GM19239 (cell line): Measurements from ENCODE around the gene NLRP14.

Experiments
- DNase-seq: peaks from one replicate; pipeline ENCODE4 v3.0.0; 2011; ENCODE audit warnings: low spot score; ENCODE audit not compliant: insufficient read length
- FAIRE-seq: peaks from 2 replicates; lab custom pipeline; 2011; peaks lifted over from hg19 to GRCh38; lab: Jason Lieb, UNC

Gene NLRP14

DNA sequence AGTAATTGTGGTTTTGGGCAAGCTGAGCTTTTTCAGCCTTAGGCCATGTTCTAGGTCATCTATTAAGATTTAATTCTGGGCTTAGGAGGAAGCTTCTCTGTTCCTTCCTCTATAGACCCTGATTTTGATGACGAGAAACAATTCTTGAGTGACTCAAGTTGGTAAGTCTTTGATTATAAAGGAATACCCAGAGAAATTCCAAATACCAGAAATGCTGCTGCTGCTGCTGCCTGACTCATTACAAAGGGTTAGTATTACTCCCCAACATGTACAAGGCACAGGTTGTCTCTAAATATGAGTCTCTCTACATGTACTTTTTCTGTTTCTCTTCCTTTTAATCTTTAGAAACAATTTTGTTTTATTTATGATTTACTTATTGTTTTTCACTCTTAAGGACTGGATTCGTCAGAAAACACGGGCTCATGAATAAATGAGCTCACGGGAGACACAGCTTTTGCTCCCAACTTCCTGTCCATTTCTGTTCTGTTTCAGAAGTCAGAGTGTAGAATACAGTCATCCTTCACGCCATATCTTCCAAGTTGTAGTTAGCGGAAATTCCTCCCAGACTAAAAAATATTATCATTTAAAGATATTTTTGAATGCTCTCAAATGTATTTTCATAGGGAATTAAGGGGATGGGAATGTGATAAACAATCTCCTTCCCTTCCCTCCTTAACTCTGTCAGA, 36.7 kb downstream of the NLRP14 start:
- DNase-seq (no peak), FAIRE-seq (no peak)

DNA sequence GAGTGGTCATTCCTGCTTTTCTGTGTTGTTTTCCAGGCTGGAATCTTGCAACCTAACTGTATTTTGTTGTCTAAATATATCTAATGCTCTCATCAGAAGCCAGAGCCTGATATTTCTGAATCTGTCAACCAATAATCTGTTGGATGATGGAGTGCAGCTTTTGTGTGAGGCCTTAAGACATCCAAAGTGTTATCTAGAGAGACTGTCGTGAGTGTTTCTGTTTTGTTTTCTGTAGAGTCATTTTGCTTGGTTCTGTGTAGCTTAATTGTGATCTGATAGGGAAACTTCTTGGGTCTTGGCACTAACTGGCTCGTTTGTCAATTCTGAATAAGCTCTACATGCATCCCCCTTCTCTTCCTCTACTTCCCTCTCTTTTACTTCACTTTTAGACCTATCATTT, 37.4 kb downstream of the NLRP14 start:
- DNase-seq (no peak), FAIRE-seq (no peak)

DNA sequence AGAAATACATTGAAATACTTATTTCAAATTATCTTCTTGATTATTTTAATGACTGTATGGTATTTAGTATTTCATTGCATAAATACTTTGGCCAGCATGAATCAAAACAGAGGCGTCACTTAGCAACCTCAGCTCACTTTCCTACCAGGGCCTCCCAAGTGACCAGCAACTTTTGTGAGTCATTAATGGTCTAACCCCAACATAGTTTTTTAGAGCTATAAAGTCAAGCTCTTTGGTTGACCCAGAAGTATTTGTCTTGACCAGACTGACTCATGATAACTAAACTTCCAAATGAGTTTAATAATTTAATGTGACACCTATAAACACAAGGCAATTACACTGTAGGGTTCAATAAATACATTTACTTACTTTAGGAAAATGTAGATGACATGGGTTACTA, 40.6 kb downstream of the NLRP14 start:
- FAIRE-seq: no peak
- no peak for DNase-seq

DNA sequence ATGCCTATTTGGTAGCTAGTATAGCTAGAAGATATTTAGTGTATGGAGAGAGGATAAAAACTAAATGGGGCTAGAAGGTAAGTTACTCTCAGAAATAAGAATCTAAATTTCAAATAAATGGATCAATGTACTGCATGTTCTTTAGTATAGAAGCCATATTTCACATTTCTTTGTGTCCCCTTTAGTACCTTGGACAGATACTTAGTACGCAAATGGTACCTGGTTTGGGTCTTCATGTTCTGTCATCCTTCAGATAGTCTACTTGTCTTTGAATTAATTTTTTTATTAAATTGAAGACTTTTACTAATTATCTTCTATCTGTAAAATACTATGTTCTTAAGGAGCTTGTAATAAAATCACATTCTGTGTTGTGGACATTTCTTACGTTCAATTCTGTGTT, 42.3 kb downstream of the NLRP14 start:
- DNase-seq (no peak), FAIRE-seq (no peak)

DNA sequence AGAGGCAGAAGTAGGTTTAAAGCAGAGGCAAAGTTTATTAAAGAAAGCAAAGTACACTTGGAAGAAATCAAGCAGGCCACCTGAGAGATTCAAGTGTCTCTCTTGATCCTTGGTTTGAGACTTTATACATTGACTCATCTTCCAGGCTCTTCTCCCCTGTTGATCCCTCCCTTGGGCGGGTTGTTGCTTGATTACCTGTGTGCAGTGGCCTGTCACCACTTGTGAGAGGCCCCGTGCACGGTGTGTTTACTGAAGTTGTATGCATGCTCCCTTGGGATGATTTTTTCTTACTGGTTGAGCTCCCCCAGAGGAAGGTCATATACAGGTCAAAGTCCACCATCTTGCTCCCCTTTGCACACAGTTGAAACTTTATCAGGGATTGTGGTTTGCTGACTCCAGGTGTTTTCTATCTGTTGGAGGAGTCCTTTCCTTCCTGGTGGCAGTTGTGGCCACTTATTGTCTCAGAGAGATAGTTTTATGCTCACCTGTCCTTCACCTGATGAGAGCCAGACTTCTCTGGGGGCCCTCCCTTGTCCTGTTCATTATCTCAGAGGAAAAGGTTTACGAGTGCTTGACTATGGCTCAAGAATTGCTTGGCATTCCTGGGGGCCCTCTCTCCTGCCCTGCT, 52.2 kb downstream of the NLRP14 start:
- DNase-seq (no peak), FAIRE-seq (no peak)

DNA sequence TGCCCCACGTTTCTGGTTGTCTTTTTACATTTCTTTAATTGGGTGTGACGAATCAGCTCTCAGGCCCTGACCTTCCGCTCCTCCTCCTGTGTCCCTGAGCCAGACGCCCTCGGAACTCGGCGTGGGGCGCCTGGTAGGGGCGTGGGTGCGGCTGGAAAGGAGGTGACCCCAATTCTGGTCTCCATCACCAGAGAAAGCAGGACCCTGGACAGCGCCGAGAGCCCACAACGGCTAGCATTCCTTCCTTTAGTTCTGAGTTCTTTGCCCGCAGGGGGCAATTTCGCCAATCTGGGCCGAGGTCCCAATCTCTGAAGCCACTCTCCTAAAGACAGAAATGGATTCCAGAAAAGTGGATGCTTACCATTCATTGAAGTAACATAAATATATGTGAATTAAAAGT, 56.8 kb downstream of the NLRP14 start:
- DNase-seq (no peak), FAIRE-seq (no peak)

DNA sequence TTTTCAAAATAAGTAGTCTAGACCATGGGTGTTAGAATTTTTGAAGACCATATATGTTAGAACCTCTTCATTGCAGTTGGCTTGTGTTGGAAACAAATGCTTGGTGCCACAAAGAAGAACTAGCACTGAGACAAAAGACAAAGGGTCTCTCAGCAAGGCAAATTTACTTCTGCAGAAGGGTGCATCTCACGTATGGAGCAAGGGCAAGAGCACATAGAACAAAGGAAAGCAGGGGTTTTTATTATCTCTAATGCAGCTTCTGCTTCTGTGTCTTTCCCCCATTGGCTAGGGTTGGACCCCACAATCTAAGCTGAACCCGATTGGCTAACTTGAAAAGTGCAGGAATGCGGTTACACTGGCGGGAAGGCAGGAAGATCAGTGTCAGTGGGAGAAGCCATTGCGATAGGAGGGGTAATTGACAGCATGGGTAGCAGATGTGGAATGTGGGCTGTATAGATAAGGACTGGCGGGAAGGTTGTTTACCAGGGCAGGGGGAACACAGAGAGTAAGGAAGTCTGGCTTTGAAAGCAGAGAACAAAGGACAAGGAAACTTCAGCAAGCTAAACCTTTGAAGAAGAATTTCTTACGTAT, 59.4 kb downstream of the NLRP14 start:
- DNase-seq: no peak
- FAIRE-seq: no peak

DNA sequence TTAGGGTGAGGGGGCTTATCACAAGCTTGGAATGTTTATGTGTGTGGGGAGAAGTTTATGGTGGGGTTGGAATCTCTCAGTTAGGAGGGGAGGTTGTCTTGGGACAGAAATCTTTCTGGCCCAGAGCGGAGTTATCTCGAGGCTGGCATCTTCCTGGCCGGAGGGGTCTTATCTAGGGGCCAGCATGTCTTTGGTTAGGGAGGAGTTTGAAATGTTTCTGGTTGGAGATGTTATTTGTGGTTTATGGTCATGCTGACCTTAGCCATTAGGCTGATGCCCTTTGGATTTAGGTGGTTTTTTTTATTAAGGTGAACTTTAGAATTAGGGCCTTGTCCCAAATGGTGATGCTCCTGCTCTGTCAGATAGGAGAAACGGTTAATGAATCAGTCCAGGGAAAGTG, 60.6 kb downstream of the NLRP14 start:
- no peak for DNase-seq
- FAIRE-seq: no peak

DNA sequence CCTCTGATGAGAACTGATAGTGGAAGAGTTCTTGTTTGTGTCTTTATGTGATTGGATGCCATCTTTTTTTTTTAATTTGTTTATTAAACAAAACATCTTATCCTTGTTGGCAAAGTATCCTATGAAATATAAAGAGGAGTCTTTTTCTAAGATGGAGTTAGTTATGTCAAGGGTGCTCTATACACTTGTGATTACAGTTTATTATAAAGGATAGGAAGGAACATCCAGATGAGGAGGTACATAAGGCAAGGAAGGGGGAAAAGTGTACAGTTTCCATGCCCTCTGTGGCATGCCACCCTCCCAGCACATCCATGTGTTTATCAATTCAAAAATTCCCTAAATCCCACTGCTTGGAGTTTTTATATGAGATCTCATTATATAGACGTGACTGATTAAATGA, 61.2 kb downstream of the NLRP14 start:
- FAIRE-seq (no peak), DNase-seq (no peak)

DNA sequence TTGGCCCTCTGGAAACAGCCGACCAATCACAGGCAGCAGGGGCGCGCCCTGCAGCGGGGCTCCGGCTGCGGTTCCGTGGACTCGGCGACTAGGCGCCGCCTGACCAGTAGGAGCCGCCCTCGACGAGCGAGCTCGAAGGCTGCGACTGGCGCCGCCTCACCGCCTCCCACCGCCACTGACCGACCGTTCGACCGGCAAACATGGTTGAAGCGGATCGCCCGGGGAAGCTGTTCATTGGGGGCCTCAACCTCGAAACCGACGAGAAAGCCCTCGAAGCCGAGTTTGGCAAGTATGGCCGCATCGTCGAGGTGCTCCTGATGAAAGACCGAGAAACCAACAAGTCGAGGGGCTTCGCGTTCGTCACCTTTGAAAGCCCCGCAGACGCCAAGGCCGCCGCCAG, 68.6 kb downstream of the NLRP14 start, which contains the start of gene RBMXL2:
RBMXL2 (plus strand) TSS at position 78 of the 400 bp plus-strand sequence; CDS start at position 201, 123 bp downstream.
- no peak for DNase-seq

DNA sequence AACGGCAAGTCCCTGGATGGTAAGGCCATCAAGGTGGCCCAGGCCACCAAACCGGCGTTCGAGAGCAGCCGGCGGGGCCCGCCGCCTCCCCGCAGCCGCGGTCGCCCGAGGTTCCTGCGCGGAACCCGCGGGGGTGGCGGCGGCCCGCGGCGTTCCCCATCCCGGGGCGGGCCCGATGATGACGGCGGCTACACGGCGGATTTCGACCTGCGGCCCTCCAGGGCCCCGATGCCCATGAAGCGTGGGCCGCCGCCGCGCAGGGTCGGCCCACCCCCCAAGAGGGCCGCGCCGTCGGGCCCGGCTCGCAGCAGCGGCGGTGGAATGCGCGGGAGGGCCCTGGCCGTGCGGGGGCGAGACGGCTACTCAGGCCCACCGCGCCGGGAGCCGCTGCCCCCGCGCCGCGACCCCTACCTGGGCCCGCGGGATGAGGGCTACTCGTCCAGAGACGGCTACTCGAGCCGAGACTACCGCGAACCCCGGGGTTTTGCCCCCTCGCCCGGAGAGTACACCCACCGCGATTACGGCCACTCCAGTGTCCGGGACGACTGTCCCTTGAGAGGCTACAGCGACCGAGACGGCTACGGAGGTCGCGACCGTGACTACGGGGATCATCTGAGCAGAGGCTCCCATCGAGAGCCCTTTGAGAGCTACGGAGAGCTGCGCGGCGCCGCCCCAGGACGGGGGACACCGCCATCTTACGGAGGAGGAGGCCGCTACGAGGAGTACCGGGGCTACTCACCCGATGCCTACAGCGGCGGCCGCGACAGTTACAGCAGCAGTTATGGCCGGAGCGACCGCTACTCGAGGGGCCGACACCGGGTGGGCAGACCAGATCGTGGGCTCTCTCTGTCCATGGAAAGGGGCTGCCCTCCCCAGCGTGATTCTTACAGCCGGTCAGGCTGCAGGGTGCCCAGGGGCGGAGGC, 69.3 kb downstream of the NLRP14 start:
- no peak for DNase-seq
- FAIRE-seq: no peak

More for the DNA sequence above, 68.6 kb downstream of the NLRP14 start, which contains the start of gene RBMXL2:
- no peak for FAIRE-seq

DNA sequence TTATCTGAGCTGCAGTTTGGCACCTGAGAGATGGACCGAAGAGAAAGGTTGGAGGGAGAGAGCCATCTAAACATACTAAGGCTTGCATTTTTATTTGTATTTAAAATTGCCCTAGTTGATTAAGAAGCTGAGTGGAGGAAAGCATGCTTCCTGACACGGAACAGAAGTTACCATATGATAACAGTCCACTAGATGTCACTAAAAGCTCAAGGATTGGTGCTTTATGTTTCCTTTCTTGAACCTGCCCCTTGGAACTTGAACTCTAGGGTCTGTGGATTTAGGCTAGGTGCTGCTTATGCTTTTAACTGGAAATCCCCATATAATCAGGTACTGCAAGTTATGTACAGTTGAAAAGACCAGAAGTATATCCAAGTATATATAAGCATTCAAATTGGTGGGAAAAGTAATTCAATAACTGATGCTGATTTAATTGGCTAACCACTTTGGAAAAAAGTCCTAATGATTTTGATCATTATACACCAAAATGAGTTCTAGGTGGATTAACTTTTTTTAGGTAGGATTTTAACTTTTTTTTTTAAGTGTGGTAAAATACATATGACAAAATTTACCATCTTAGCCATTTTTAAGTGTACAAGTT, 78.1 kb downstream of the NLRP14 start:
- DNase-seq (peak; percentile 50), FAIRE-seq (peak; percentile 90)

DNA sequence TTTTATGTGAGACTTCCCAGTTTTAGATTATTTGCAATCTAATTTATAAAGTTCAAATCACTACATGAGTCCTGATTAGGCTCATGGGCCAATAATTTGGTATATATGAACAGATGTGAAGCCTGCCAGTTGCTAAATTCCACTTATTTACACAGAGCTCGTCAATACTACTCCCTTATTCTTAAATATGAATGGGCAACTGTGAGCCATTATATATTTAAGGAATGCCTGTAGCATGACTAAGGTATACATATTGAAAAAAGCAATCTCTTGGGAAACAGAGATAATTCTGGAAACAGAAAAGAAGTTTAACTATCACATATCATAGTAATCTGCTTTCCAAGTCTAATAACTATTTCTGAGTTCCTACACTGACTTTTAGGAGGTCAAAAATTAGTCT, 95.5 kb downstream of the NLRP14 start:
- FAIRE-seq (no peak), DNase-seq (no peak)

DNA sequence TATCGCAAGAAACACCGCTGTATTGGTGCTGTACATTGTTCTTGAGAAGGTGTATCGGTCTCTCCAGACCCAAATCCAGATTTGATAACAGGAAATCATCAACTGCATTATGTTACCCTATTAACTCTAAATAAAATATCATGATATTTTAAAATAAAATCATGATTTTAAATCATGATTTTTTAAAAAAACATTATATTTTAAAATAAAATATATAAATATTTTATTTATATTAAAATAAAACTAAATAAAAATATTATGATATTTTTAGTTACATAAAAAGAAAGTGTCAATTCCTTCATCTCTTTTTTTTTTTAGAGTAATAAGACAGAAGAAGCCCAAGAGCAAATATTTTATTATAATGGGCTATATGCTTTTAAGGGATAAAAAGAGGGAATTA, 96.1 kb downstream of the NLRP14 start:
- DNase-seq (no peak), FAIRE-seq (no peak)
